HG02938 (cell line): Measurements from ENCODE around the gene PLA2G4D.

Experiments used
- ATAC-seq: cut with Tn5 transposase; IDR thresholded peaks from one replicate; pipeline ENCODE4 v1.9.1; 2021; ENCODE audit warnings: mild to moderate bottlenecking, moderate library complexity; ENCODE audit not compliant: unreplicated experiment

The PLA2G4D gene

GRCh38 chr15:42094512-42094963 is at the start of gene PLA2G4D:
PLA2G4D (minus strand) TSS chr15:42094562; CDS start chr15:42094459, 103 bp downstream.
- ATAC-seq, result no peak

GRCh38 chr15:42143356-42143755 is 49.0 kb upstream of the PLA2G4D start:
- no peak for ATAC-seq

- no peak for ATAC-seq
Measured at GRCh38 chr15:42141795-42142667, 47.7 kb upstream of the PLA2G4D start.

GRCh38 chr15:42141246-42141645 is 46.9 kb upstream of the PLA2G4D start:
- no peak for ATAC-seq

GRCh38 chr15:42140383-42141070 is 46.2 kb upstream of the PLA2G4D start:
- ATAC-seq, result no peak

- no peak for ATAC-seq
Measured at GRCh38 chr15:42139596-42139995, 45.2 kb upstream of the PLA2G4D start.

GRCh38 chr15:42138968-42139386 is 44.6 kb upstream of the PLA2G4D start:
- no peak for ATAC-seq

GRCh38 chr15:42138411-42138810 is 44.0 kb upstream of the PLA2G4D start:
- no peak for ATAC-seq

- no peak for ATAC-seq
Measured at GRCh38 chr15:42137461-42138261, 43.3 kb upstream of the PLA2G4D start.

GRCh38 chr15:42136513-42136912 is 42.2 kb upstream of the PLA2G4D start:
- ATAC-seq, result no peak

- no peak for ATAC-seq
Measured at GRCh38 chr15:42135351-42135750, 41.0 kb upstream of the PLA2G4D start.

- no peak for ATAC-seq
Measured at GRCh38 chr15:42134617-42135245, 40.4 kb upstream of the PLA2G4D start.

GRCh38 chr15:42133886-42134502 is 39.6 kb upstream of the PLA2G4D start:
- ATAC-seq, result no peak

- no peak for ATAC-seq
Measured at GRCh38 chr15:42133356-42133755, 39.0 kb upstream of the PLA2G4D start.

GRCh38 chr15:42131826-42132806 is 37.8 kb upstream of the PLA2G4D start:
- no peak for ATAC-seq

GRCh38 chr15:42131006-42131405 is 36.6 kb upstream of the PLA2G4D start:
- ATAC-seq, result no peak

GRCh38 chr15:42130246-42130986 is 36.1 kb upstream of the PLA2G4D start:
- no peak for ATAC-seq

- no peak for ATAC-seq
Measured at GRCh38 chr15:42129364-42129763, 35.0 kb upstream of the PLA2G4D start.
